Suppressor macrophage treated with lipopolysaccharide for 1 hour (primary cell): ENCODE results near the gene ARHGEF25.
A peak's percentile ranks its signal among the peaks of the same experiment; 100 is the strongest.
"Not testable (repeated sequence)": the region's sequence is repeated elsewhere in the genome, so short reads cannot be mapped to it uniquely, and the experiment has no call there.

Experiments used
- DNase-seq, 3 donors: peaks; one replicate each; pipeline ENCODE4 v3.0.0-alpha.2; 2020 to 2022

Gene ARHGEF25

GRCh38 chr12:57586128-57586527, 25.1 kb upstream of the ARHGEF25 start:
- no peak for DNase-seq

GRCh38 chr12:57586832-57587429, 24.3 kb upstream of the ARHGEF25 start:
- no peak for DNase-seq

- not testable (repeated sequence) for DNase-seq
Observed at GRCh38 chr12:57588951-57589610, 22.2 kb upstream of the ARHGEF25 start.

- DNase-seq = no peak
Observed at GRCh38 chr12:57590479-57590863, 20.8 kb upstream of the ARHGEF25 start.

- peak; percentile 63 to 87 (median 73) for DNase-seq
Observed at GRCh38 chr12:57590864-57591781, 20.1 kb upstream of the ARHGEF25 start, which contains the start of gene PIP4K2C. Gene PIP4K2C (plus strand): TSS chr12:57591192. CDS start chr12:57591290, 98 bp downstream.

GRCh38 chr12:57591782-57592325, 19.4 kb upstream of the ARHGEF25 start:
- DNase-seq = no peak

GRCh38 chr12:57592551-57593165, 18.6 kb upstream of the ARHGEF25 start:
- DNase-seq = no peak

- no peak for DNase-seq
Observed at GRCh38 chr12:57593187-57593586, 18.0 kb upstream of the ARHGEF25 start.

- DNase-seq = no peak
Observed at GRCh38 chr12:57600395-57600794, 10.8 kb upstream of the ARHGEF25 start.

GRCh38 chr12:57602544-57602943, 8.7 kb upstream of the ARHGEF25 start:
- DNase-seq = no peak

GRCh38 chr12:57603324-57603723, 7.9 kb upstream of the ARHGEF25 start:
- no peak for DNase-seq

GRCh38 chr12:57603815-57604453, 7.3 kb upstream of the ARHGEF25 start:
- DNase-seq = peak in 1 of 3 donors; percentile 37

GRCh38 chr12:57604454-57604991, 6.7 kb upstream of the ARHGEF25 start, which contains the start of gene DTX3:
Gene DTX3 (plus strand): TSS chr12:57604824. CDS start chr12:57606518, 1,694 bp downstream.
- no peak for DNase-seq

- no peak for DNase-seq
Observed at GRCh38 chr12:57604992-57605810, 6.0 kb upstream of the ARHGEF25 start.

- no peak for DNase-seq
Observed at GRCh38 chr12:57605811-57606311, 5.4 kb upstream of the ARHGEF25 start.

- no peak for DNase-seq
Observed at GRCh38 chr12:57606399-57606798, 4.8 kb upstream of the ARHGEF25 start.

GRCh38 chr12:57606821-57607220, 4.4 kb upstream of the ARHGEF25 start:
- no peak for DNase-seq

- no peak for DNase-seq
Observed at GRCh38 chr12:57607958-57608663, 3.1 kb upstream of the ARHGEF25 start.

GRCh38 chr12:57609101-57609780, 2.0 kb upstream of the ARHGEF25 start:
- no peak for DNase-seq
